Psoas muscle (tissue), 8 donors: Measurements from ENCODE around the gene MAGI1. TPM values are rescaled to one million over a fixed set of nuclear protein-coding genes. Genes with fewer than 3 reads are reported as not detected.

Experiments used
- ATAC-seq, 4 donors: fragments of 200-7000 bp; cut with Tn5 transposase; one replicate each; pipeline ENCODE4 v1.9.1; 2020; ENCODE audit warnings: moderate library complexity in 3 of 4, mild to moderate bottlenecking in 2 of 4
- DNase-seq, 2 donors: peaks; one replicate each; pipeline ENCODE4 v3.0.0-alpha.2; 2020
- H3K27ac ChIP-seq: fragments of 200-600 bp; one replicate; pipeline ENCODE4 v1.8.0; 2022
- H3K27me3 ChIP-seq, 3 donors: fragments of 200-600 bp in 1 of 3; one replicate each; pipeline versions ENCODE4 v1.6.1 to v1.8.0; 2013 to 2022; ENCODE audit warnings: low read length in 2 of 3, mild to moderate bottlenecking in 2 of 3, moderate library complexity in 1 of 3; ENCODE audit not compliant: insufficient read depth in 3 of 3
- H3K36me3 ChIP-seq, 2 donors: fragments of 200-600 bp in 1 of 2; one replicate each; pipeline versions ENCODE4 v1.6.1 to v1.8.0; 2013 to 2022; ENCODE audit warnings: low read depth in 1 of 2, mild to moderate bottlenecking in 1 of 2, moderate library complexity in 1 of 2; ENCODE audit not compliant: insufficient read depth in 1 of 2
- H3K4me1 ChIP-seq: fragments of 200-600 bp; one replicate; pipeline ENCODE4 v1.8.0; 2022
- H3K4me3 ChIP-seq: fragments of 200-600 bp; one replicate; pipeline ENCODE4 v1.8.0; 2022; ENCODE audit warnings: mild to moderate bottlenecking
- H3K9me3 ChIP-seq: fragments of 200-600 bp; one replicate; pipeline ENCODE4 v1.8.0; 2022
- WGBS, 3 donors: extraction: QIAGEN DNeasy Blood & Tissue Kit; methylation state at CpG; one replicate each; pipeline versions ENCODE4 v1.1.6 to v1.1.7; 2013; 5-methylcytosine and 5-hydroxymethylcytosine counted together
- intact Hi-C, 2 donors: fragments of 100-400 bp; cut with DNase I; formaldehyde crosslinking; loops; one replicate each; pipeline versions ENCODE4 v1.11.0 to v1.14.2; 2022
- polyA plus RNA-seq, 3 donors: library from polyadenylated mRNA; stranded (reverse); fragments of 200-250 nt; gene quantifications; one replicate each; pipeline ENCODE4 v1.2.3, GENCODE V29; 2013
- total RNA-seq, 4 donors: library from RNA; stranded (reverse); fragmentation: NEBNext Ultra II Directional in 2 of 4; extraction: Animal tissue kit (Norgen Biotek cat#: 25700) in 2 of 4; gene quantifications; one replicate each; pipeline versions ENCODE4 v1.2.1 to v1.2.4, GENCODE V29; 2021 to 2023
- TF ChIP-seq, protein P1 (sequence below): fragments of 200-600 bp; IDR thresholded peaks from one replicate; pipeline ENCODE4 v1.8.0; 2022; ENCODE audit warnings: antibody characterized with exemption
- donor health status: healthy with polysubstance abuse.
- donor health status: DM: no; HTN: no; CAD: no; lungs with moderate emphysema.
- donor health status: Bipolar disorder and iron deficiency.
- donor health status: healthy.
- donor health status: DM: yes; HTN: yes; CAD: no.
- donor health status: DM: no; HTN: no; CAD: no.
- donor health status: DM: no; HTN: no; CAD: no.
- donor health status: DM: yes; HTN: yes; CAD: no.

MAGI1 gene
- total and polyA plus RNA-seq, 7 donors, result 4.5 to 8.1 (median 6.3) TPM

DNA sequence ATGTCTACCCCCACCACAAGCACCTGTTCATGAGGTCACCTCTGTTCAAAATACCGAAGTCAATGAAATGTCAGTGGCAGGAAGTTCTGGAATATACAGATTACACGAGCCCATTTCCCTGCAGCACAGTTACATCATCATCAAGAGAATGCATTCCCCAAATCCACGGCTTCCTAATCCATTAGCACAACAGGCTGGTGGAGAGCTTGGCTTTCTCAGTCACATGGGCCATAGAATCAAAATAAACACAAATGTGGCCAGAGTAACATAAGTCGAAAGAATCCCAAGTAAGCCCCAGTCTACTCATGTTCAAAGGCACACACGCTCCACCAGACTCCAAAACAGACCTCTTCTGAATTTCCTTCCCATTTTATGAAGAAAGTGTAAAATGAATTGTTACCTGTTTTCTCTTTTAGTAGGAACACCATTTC lies 419.3 kb downstream of the MAGI1 start:
- no peaks in the 10 kb centered on the region for H3K27me3 ChIP-seq
- TF ChIP-seq, protein P1, sequence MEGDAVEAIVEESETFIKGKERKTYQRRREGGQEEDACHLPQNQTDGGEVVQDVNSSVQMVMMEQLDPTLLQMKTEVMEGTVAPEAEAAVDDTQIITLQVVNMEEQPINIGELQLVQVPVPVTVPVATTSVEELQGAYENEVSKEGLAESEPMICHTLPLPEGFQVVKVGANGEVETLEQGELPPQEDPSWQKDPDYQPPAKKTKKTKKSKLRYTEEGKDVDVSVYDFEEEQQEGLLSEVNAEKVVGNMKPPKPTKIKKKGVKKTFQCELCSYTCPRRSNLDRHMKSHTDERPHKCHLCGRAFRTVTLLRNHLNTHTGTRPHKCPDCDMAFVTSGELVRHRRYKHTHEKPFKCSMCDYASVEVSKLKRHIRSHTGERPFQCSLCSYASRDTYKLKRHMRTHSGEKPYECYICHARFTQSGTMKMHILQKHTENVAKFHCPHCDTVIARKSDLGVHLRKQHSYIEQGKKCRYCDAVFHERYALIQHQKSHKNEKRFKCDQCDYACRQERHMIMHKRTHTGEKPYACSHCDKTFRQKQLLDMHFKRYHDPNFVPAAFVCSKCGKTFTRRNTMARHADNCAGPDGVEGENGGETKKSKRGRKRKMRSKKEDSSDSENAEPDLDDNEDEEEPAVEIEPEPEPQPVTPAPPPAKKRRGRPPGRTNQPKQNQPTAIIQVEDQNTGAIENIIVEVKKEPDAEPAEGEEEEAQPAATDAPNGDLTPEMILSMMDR, result no peak
- H3K27ac ChIP-seq, result peak overlapping the region; percentile 12
- no peak overlapping the region for H3K4me3 ChIP-seq
- no peaks in the 10 kb centered on the region for H3K36me3 ChIP-seq
- no peaks in the 10 kb centered on the region for H3K9me3 ChIP-seq
- H3K4me1 ChIP-seq, result peaks cover 20% of the 10 kb centered on the region
- DNase-seq, result no peak
- intact Hi-C loops, result no loop called here
- WGBS, 3 donors, result 4 to 19% (median 12%) methylated on average over 5 of the region's 5 CpGs
- ATAC-seq, result peak in 2 of 4 donors; percentile 15 to 40

DNA sequence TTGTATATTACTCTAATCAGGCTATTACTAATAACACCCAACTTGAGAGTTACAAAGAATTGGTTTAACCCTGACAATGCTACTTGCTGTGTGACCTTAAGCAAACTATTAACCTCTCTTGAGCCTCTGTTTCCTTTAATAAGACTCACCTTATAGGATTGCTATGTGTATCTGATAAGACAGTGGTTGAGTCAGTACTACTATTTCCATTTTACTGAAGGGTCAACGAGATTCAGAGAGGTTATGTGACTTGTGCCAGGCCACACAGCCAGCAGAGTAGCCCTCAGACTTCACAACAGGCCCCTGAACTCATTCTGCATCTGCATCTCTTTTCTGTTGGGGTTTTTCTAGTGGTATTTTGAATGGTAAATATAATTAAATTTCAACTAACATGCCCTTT lies 420.1 kb downstream of the MAGI1 start:
- Histone ChIP-seq H3K4me3 (no peak overlapping the region), H3K9me3 (no peaks in the 10 kb centered on the region), H3K27me3 (no peaks in the 10 kb centered on the region), H3K36me3 (no peaks in the 10 kb centered on the region), H3K4me1 (peaks cover 20% of the 10 kb centered on the region), H3K27ac (no peak overlapping the region)
- 60 to 76% (median 62%) methylated on average over 1 of the region's 1 CpG for WGBS, 3 donors
- ATAC-seq (no peak), DNase-seq (no peak)
- intact Hi-C loops, result no loop called here
- TF ChIP-seq, protein P1, result no peak

DNA sequence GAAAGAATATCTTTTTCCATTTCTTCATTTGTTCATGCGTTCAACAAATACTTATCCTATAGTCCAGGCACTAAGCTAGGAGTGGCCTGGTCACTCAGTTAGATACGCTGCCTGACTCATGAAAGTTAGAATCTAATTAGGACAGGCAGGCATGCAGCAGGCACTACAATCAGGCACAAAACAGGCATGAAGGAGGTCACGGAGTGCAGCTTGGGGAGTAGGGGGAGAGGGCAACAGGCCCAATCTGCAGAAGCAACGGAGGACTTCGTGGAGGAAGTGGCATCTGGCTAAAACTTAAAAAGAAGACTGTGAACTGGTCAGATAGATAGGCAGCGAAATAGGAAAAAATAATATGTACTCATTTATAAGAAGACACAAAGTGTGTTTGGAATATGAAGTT lies 420.9 kb downstream of the MAGI1 start:
- H3K27ac ChIP-seq, result no peak overlapping the region
- DNase-seq (no peak), ATAC-seq (no peak)
- no peaks in the 10 kb centered on the region for H3K36me3 ChIP-seq
- no peaks in the 10 kb centered on the region for H3K9me3 ChIP-seq
- no peaks in the 10 kb centered on the region for H3K27me3 ChIP-seq
- intact Hi-C loops, result no loop called here
- 81 to 87% (median 87%) methylated on average over 6 of the region's 6 CpGs for WGBS, 3 donors
- no peak overlapping the region for H3K4me3 ChIP-seq
- H3K4me1 ChIP-seq, result peaks cover 17% of the 10 kb centered on the region
- TF ChIP-seq, protein P1, result no peak

DNA sequence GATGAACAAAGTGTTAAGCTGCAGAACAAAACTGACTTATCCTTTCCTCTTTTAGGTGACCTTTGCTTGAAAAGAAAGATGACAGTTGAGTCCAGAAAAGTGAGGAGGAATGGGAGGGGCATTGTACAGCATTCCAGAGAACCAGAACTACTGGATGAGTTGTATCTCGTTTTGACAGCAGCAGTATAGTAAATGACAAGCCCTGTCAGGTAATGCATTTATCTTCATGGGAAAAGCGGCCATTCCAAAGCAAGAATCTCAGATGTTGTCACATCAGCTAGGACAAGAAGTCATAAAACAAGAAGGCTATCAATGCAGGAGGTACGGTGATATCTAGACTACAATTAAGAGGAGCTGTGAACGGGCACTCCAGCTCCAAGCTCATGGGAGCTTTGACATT lies 421.5 kb downstream of the MAGI1 start:
- H3K4me1 ChIP-seq, result peaks cover 17% of the 10 kb centered on the region
- intact Hi-C loops, result no loop called here
- TF ChIP-seq, protein P1, result no peak
- no peaks in the 10 kb centered on the region for H3K27me3 ChIP-seq
- DNase-seq (no peak), ATAC-seq (no peak)
- H3K36me3 ChIP-seq, result no peaks in the 10 kb centered on the region
- no peak overlapping the region for H3K27ac ChIP-seq
- no peaks in the 10 kb centered on the region for H3K9me3 ChIP-seq
- WGBS, 3 donors, result 86 to 92% (median 89%) methylated on average over 4 of the region's 4 CpGs
- H3K4me3 ChIP-seq, result no peak overlapping the region

DNA sequence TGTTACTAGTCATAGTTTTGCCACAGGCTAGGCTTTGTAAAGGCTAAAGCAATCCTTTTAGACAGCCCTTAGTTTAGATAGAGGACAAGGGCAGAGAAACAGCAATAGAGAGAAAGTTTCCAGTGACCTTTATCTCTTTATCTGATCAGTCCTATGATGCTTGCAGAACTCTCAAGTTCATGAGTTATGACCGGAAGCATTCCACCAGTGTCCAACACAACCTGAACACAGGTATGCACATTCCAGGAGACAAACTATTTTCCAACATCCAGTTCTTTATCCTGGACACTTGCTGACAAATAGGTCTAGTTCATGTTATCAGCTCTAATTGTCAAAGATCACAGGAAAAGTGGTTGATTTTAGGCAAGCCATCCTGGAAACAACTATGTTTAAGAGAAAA lies 422.2 kb downstream of the MAGI1 start:
- no peak for ATAC-seq
- intact Hi-C loops, result no loop called here

More for the DNA sequence above, 422.2 kb downstream of the MAGI1 start:
- Histone ChIP-seq H3K9me3 (no peaks in the 10 kb centered on the region), H3K36me3 (no peaks in the 10 kb centered on the region), H3K27ac (no peak overlapping the region), H3K27me3 (no peaks in the 10 kb centered on the region), H3K4me1 (peaks cover 17% of the 10 kb centered on the region), H3K4me3 (no peak overlapping the region)
- DNase-seq, result no peak
- 96 to 100% (median 97%) methylated on average over 1 of the region's 1 CpG for WGBS, 3 donors
- TF ChIP-seq, protein P1, result no peak
